Neural crest cell (in vitro differentiated cells): ENCODE measurements around the gene ZNF506. TPM values are rescaled to one million over a fixed set of nuclear protein-coding genes. Genes with fewer than 3 reads are reported as not detected.
A peak's percentile ranks its signal among the peaks of the same experiment; 100 is the strongest.
"Not testable (repeated sequence)": the region's sequence is repeated elsewhere in the genome, so short reads cannot be mapped to it uniquely, and the experiment has no call there.

ENCODE experiments used
- DNase-seq: peaks from one replicate; pipeline ENCODE4 v3.0.0; 2021; ENCODE audit warnings: low read depth, mixed read lengths, low spot score
- H3K27ac Mint-ChIP-seq: one replicate; pipeline ENCODE4 v1.8.0; 2021; ENCODE audit warnings: mild to moderate bottlenecking, mixed read lengths; ENCODE audit not compliant: unreplicated experiment
- H3K27me3 Mint-ChIP-seq: 2 replicates; pipeline ENCODE4 v1.8.0; 2021; ENCODE audit warnings: low read depth, mild to moderate bottlenecking, mixed read lengths
- H3K36me3 Mint-ChIP-seq: 2 replicates; pipeline ENCODE4 v1.8.0; 2021; ENCODE audit warnings: low read depth, mild to moderate bottlenecking, mixed read lengths
- H3K4me1 Mint-ChIP-seq: 2 replicates; pipeline ENCODE4 v1.8.0; 2021; ENCODE audit warnings: mixed read lengths
- H3K4me3 Mint-ChIP-seq: one replicate; pipeline ENCODE4 v1.8.0; 2021; ENCODE audit warnings: mild to moderate bottlenecking, mixed read lengths
- H3K9me3 Mint-ChIP-seq: 2 replicates; pipeline ENCODE4 v1.8.0; 2021; ENCODE audit warnings: mixed read lengths
- total RNA-seq: library from RNA; stranded (reverse); gene quantifications from 2 replicates; pipeline ENCODE4 v1.2.1, GENCODE V29; 2021
- TF ChIP-seq, protein P1 (sequence below): fragments of 200-600 bp; sonication (generic); conservative IDR thresholded peaks from 2 replicates; pipeline ENCODE4 v1.5.0; 2021; ENCODE audit warnings: antibody characterized with exemption, mild to moderate bottlenecking

ZNF506 gene
- total RNA-seq, 1 donor from 2014 or later, result 5.0 TPM

DNA sequence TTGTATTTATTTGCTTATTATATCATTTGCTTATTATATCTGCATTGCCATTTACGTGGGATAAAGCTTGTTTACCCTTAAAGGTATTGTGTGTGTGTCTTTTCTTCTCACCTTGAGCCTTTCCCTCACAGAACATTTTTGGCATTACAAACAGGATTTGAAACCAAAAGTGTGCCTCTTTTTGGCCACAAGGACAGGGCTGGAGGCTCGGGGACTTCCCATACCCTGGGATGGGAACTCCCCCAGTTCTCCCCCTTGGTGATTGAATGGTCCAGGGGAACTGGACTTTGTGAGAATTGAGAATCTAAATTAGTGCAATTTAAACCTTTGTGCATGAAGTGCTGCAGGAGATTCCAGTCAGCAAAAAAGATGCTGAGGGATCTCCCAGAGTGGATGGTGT, 2.4 kb upstream of the ZNF506 start:
- DNase-seq, result no peak
- Mint-ChIP-seq H3K4me1 (no peaks in the 10 kb centered on the region), H3K36me3 (peaks cover 57% of the 10 kb centered on the region), H3K9me3 (peaks cover 28% of the 10 kb centered on the region), H3K4me3 (no peak overlapping the region), H3K27ac (no peak overlapping the region), H3K27me3 (no peaks in the 10 kb centered on the region)
- TF ChIP-seq, protein P1, sequence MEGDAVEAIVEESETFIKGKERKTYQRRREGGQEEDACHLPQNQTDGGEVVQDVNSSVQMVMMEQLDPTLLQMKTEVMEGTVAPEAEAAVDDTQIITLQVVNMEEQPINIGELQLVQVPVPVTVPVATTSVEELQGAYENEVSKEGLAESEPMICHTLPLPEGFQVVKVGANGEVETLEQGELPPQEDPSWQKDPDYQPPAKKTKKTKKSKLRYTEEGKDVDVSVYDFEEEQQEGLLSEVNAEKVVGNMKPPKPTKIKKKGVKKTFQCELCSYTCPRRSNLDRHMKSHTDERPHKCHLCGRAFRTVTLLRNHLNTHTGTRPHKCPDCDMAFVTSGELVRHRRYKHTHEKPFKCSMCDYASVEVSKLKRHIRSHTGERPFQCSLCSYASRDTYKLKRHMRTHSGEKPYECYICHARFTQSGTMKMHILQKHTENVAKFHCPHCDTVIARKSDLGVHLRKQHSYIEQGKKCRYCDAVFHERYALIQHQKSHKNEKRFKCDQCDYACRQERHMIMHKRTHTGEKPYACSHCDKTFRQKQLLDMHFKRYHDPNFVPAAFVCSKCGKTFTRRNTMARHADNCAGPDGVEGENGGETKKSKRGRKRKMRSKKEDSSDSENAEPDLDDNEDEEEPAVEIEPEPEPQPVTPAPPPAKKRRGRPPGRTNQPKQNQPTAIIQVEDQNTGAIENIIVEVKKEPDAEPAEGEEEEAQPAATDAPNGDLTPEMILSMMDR, result no peak

- DNase-seq, H3K4me1 Mint-ChIP-seq, H3K27me3 Mint-ChIP-seq, H3K4me3 Mint-ChIP-seq, H3K27ac Mint-ChIP-seq: not testable (repeated sequence)
- peaks cover 56% of the 10 kb centered on the region for H3K36me3 Mint-ChIP-seq
- peaks cover 20% of the 10 kb centered on the region for H3K9me3 Mint-ChIP-seq
Observed at GRCh38 chr19:19821976-19822375, 426 bp upstream of the ZNF506 start.

DNA sequence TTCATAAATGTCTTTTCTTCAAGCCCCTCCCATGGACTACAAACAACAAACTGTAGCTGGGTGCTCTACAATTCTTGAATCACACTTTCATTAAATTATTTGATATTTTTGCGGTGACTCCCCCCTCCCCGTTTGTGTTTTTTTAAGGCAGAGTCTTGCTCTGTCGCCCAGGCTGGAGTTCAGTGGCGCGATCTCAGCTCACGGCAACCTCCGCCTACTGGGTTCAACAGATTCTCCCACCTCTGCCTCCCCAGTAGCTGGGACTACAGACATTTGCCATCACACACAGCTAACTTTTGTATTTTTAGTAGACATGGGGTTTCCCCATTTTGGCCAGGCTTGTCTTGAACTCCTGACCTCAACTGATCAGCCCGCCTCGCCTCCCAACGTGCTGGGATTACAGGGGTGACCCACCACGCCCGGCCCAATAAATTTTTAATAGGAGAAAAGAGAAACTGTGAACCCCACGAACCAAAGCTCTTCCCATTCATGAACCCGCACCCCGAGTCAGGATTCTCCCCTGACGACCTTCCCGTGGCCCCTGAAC, 703 bp downstream of the ZNF506 start:
- Mint-ChIP-seq H3K36me3 (peaks cover 51% of the 10 kb centered on the region), H3K4me3 (peak overlapping the region; percentile 88), H3K27me3 (no peaks in the 10 kb centered on the region), H3K4me1 (no peaks in the 10 kb centered on the region), H3K9me3 (peaks cover 15% of the 10 kb centered on the region), H3K27ac (peak overlapping the region; percentile 96)
- no peak for DNase-seq
- TF ChIP-seq, protein P1, result no peak

- TF ChIP-seq, protein P1, result no peak
- Mint-ChIP-seq H3K27ac (no peak overlapping the region), H3K27me3 (no peaks in the 10 kb centered on the region), H3K4me3 (no peak overlapping the region), H3K9me3 (peaks cover 7% of the 10 kb centered on the region), H3K36me3 (peaks cover 53% of the 10 kb centered on the region), H3K4me1 (no peaks in the 10 kb centered on the region)
- DNase-seq, result no peak
Observed at GRCh38 chr19:19817357-19817756, 4.2 kb downstream of the ZNF506 start.

GRCh38 chr19:19816679-19817078, 4.9 kb downstream of the ZNF506 start:
- Mint-ChIP-seq H3K27me3 (no peaks in the 10 kb centered on the region), H3K36me3 (peaks cover 56% of the 10 kb centered on the region)

DNA sequence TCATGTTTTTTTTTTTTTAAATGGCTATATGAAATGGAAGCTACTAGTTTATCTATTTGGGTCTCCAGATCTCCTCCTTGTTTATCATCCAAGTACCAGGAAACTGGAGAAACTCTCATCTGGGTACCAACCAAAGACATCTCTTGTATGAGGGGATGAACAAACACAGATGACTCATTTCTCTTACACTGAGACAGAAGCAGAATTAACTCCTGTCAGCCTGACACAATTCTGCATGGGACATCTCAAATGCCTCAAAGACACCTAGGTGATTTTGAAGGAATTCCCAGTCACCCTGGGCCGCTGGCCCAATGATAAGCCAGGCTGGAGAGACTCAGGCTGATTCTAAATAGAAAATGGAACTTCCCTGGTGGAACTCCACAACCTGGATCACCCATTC, 9.6 kb downstream of the ZNF506 start:
- not testable (repeated sequence) for H3K27ac Mint-ChIP-seq, DNase-seq, H3K4me1 Mint-ChIP-seq, H3K9me3 Mint-ChIP-seq, H3K27me3 Mint-ChIP-seq, H3K4me3 Mint-ChIP-seq
- H3K36me3 Mint-ChIP-seq, result peaks cover 38% of the 10 kb centered on the region

More at GRCh38 chr19:19816679-19817078, 4.9 kb downstream of the ZNF506 start:
- no peaks in the 10 kb centered on the region for H3K4me1 Mint-ChIP-seq
- no peak overlapping the region for H3K4me3 Mint-ChIP-seq
- peaks cover 7% of the 10 kb centered on the region for H3K9me3 Mint-ChIP-seq
- no peak for DNase-seq
- H3K27ac Mint-ChIP-seq, result no peak overlapping the region
- TF ChIP-seq, protein P1, result no peak
